Fibroblast of villous mesenchyme (primary cell): ENCODE data around the gene STK33. TPM values are rescaled to one million over a fixed set of nuclear protein-coding genes. Genes with fewer than 3 reads are reported as not detected.

Source experiments
- DNase-seq: peaks from one replicate; pipeline ENCODE4 v3.0.0-alpha.2; 2010; ENCODE audit warnings: low read depth
- H3K4me3 ChIP-seq: 2 replicates; pipeline ENCODE4 v1.5.1; 2011; ENCODE audit warnings: low read depth, mild to moderate bottlenecking, low read length
- CTCF ChIP-seq: IDR thresholded peaks from 2 replicates; pipeline ENCODE4 v1.5.1; 2012; ENCODE audit warnings: low read depth, mild to moderate bottlenecking, low read length; ENCODE audit not compliant: insufficient read depth
- total RNA-seq: library from RNA; depleted of rRNA; stranded (reverse); fragments of >200 nt; gene quantifications from 2 replicates; pipeline ENCODE4 v1.2.3, GENCODE V29; 2012

Gene STK33
- total RNA-seq = 2.9 and 5.6 TPM in 2 replicates

DNA sequence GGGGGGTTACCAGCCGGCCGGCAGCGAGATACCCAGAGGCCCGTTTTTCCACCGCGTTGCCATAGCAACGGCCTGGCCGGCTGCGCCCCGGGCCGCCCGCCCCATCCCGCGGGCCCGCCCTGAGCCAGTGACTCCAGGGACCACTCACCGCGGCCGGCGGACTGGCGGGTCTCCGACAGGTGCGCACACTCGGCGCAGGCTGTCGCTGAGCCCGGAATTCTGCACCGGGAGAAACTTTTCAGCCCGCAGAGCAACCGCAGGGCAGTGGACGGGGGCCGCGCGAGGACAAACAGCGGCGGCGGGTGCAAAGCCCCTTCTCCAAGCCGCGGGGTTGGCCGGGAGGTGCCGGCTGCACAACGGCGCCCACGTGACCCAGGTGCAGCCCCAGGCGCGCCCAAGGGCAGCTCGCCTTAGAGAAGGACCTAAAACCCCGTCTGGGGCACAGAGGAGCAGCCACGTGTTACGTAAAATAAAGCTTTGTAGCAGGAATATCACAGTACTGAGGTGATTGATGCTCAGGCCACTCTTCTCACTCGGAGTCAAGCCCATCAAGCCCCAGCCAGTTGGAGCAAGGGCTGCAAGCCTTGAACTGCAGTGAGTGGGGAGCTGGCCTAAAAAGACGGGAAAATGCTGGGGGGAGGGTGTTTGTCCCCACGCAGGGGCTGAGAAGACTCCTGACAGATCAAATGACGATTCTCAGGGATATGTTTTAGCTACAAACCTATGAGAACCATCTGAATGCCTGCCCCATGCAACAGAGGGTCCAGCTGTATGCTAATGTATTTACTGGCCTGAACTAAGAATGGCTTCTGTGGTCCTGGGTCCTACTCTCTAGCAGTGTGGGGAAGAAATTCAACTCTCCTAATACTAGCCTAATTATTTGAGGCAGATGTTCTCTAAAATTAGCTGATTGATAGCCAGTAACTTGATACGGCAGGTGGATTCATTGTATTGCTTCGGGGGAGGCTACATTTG, at the start of gene STK33:
Gene STK33 (minus strand): TSS at position 294 of the 975 bp plus-strand sequence. CDS start 119,323 bp downstream, outside the sequence.
- no peak for DNase-seq
- peak within 1 kb of the TSS; percentile 55 for H3K4me3 ChIP-seq
- no peak for TF ChIP-seq CTCF

DNA sequence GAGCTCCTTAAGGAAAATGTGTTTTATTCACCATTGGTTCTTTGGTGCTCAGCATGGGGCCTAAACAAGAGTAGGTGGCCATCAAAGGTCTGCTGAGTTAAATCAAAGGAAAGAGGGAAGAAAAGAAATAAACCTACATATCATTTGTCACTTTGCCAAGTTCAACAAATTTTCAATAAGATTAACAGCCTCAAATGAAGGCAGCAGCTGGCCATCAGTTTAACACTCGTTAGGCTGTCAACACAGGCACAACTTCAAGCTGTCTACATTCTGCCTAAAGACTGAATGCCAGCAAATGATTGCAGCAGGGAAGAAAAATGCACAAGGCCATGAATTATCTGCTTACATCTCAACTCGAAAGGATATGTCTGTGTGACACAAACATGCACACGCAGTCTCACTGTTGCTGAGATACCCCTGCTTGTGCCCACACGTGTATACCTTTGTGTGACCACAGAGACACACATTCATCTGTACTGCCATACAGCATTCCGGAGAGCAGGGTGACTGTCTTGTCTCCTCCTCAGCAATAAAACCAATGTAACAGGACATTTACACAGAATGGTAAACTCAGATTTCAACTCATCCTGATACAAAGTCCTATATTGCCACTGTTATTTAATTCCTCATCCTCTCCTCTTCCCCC, 48.3 kb upstream of the STK33 start:
- no peak for DNase-seq
- no peak for TF ChIP-seq CTCF
- no peak overlapping the region for H3K4me3 ChIP-seq

DNA sequence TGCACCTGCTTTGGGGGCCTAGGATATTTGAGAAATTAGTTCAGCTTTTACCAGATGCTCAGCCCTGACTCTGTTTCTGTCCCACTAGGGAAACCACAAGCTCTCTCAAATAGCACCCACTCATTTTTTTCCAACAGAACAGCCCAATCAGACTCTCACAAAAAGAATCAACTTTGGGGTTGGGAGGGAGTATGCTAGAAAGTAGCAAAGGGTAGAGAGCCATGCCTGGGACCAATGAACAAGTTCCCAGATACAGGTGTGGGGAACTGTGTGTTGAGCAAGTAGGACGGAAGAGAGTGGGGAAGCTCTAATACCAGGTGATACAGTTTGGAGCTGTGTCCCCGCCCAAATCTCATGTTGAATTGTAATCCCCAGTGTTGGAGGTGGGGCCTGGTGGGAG, 47.3 kb upstream of the STK33 start:
- DNase-seq = no peak
- no peak overlapping the region for H3K4me3 ChIP-seq
- TF ChIP-seq CTCF = no peak

- H3K4me3 ChIP-seq = no peak overlapping the region
- no peak for DNase-seq
- no peak for TF ChIP-seq CTCF
Observed at GRCh38 chr11:8640267-8640906, 46.4 kb upstream of the STK33 start.

- DNase-seq = no peak
Observed at GRCh38 chr11:8639655-8640054, 45.6 kb upstream of the STK33 start.

More at GRCh38 chr11:8639655-8640054, 45.6 kb upstream of the STK33 start:
- H3K4me3 ChIP-seq = no peak overlapping the region
- TF ChIP-seq CTCF = no peak
